Measurements from ENCODE around the gene SPACA6.

The SPACA6 gene

GRCh38 chr19:51751655-51752054 lies 58.5 kb downstream of the SPACA6 start, which contains the start of gene FPR1:
Gene FPR1 (minus strand): TSS chr19:51751878. CDS start chr19:51746994, 4,884 bp downstream.
- Mint-ChIP-seq H3K9me3 (no peaks in the 10 kb centered on the region), H3K4me1 (ENCODE audit: low read depth) (peaks cover 3% of the 10 kb centered on the region), H3K27me3 (peaks cover 4% of the 10 kb centered on the region), H3K4me3 (no peak within 1 kb of the TSS), H3K36me3 (ENCODE audit: low read depth) (no peaks in the 10 kb centered on the region), H3K27ac (no peak within 1 kb of the TSS)

- no peaks in the 10 kb centered on the region for H3K9me3 Mint-ChIP-seq
- H3K36me3 Mint-ChIP-seq (ENCODE audit: low read depth): no peaks in the 10 kb centered on the region
- peaks cover 3% of the 10 kb centered on the region for H3K4me1 Mint-ChIP-seq (ENCODE audit: low read depth)
- no peak overlapping the region for H3K4me3 Mint-ChIP-seq
- H3K27ac Mint-ChIP-seq: no peak overlapping the region
- H3K27me3 Mint-ChIP-seq: peaks cover 7% of the 10 kb centered on the region
Measured at GRCh38 chr19:51754109-51754508, 61.0 kb downstream of the SPACA6 start.

- H3K4me3 Mint-ChIP-seq: no peak overlapping the region
- peaks cover 7% of the 10 kb centered on the region for H3K27me3 Mint-ChIP-seq
- H3K36me3 Mint-ChIP-seq (ENCODE audit: low read depth): no peaks in the 10 kb centered on the region
- H3K27ac Mint-ChIP-seq: no peak overlapping the region
- H3K9me3 Mint-ChIP-seq: no peaks in the 10 kb centered on the region
- H3K4me1 Mint-ChIP-seq (ENCODE audit: low read depth): peaks cover 3% of the 10 kb centered on the region
Measured at GRCh38 chr19:51754770-51755169, 61.6 kb downstream of the SPACA6 start.

All from stimulated activated naive CD8-positive, alpha-beta T cell treated with anti-CD3 and anti-CD28 coated beads, Interleukin-15, Interleukin-2, amounts not matched to agents 100 ng/mL and 50 ng/mL, for 24 hours (primary cell).